Keratinocyte (primary cell): ENCODE measurements around the gene NCKAP5.

Experiments
- CTCF ChIP-seq, 3 experiments: IDR thresholded peaks in 1 of 3; conservative IDR thresholded peaks in 1 of 3; optimal IDR thresholded peaks in 1 of 3; 2 replicates in 2 of 3; 3 replicates in 1 of 3; pipeline versions ENCODE3 to v1.5.1; 2011; ENCODE audit warnings: low read length in 3 of 3, mild to moderate bottlenecking in 3 of 3, moderate library complexity in 2 of 3, control low read depth in 1 of 3, inconsistent platforms in 1 of 3; ENCODE audit not compliant: insufficient read depth in 2 of 3; ENCODE audit errors: extremely low read depth in 1 of 3
- EZH2 ChIP-seq: IDR thresholded peaks from one replicate; pipeline ENCODE4 v1.6.1; 2012; ENCODE audit warnings: inconsistent platforms, mild to moderate bottlenecking, low read length, moderate library complexity

GRCh38 chr2:133489641-133490410 is 78.4 kb downstream of the NCKAP5 start:
- no peak for TF ChIP-seq CTCF (optimal IDR thresholded peaks at IDR 0.05 in 1 of 3, IDR thresholded peaks at IDR 0.05 in 1 of 3, conservative IDR thresholded peaks at IDR 0.05 in 1 of 3; ENCODE audit: extremely low read depth in 1 of 3, insufficient read depth in 2 of 3, low read length in 3 of 3)
- no peak for TF ChIP-seq EZH2
